Measurements from ENCODE around the gene OR52L1.

OR52L1 gene

GRCh38 chr11:5940748-5941147 lies 46.0 kb downstream of the OR52L1 start:
- no peak for DNase-seq

- no peak for DNase-seq
Observed at GRCh38 chr11:5938603-5938965, 48.2 kb downstream of the OR52L1 start.

GRCh38 chr11:5937868-5938602 lies 48.8 kb downstream of the OR52L1 start:
- DNase-seq: no peak

Data from fibroblast of skin of scalp (primary cell).